HG03196 (cell line): ENCODE results near the gene CEACAM3.
"Not testable (repeated sequence)": the region's sequence is repeated elsewhere in the genome, so short reads cannot be mapped to it uniquely, and the experiment has no call there.

ENCODE experiments used
- ATAC-seq: cut with Tn5 transposase; IDR thresholded peaks from one replicate; pipeline ENCODE4 v1.9.1; 2021; ENCODE audit not compliant: unreplicated experiment

The CEACAM3 gene

GRCh38 chr19:41796362-41796761 is at the start of gene CEACAM3:
Gene CEACAM3 (plus strand): TSS chr19:41796587. CDS start chr19:41796678, 91 bp downstream.
- ATAC-seq, result no peak

DNA sequence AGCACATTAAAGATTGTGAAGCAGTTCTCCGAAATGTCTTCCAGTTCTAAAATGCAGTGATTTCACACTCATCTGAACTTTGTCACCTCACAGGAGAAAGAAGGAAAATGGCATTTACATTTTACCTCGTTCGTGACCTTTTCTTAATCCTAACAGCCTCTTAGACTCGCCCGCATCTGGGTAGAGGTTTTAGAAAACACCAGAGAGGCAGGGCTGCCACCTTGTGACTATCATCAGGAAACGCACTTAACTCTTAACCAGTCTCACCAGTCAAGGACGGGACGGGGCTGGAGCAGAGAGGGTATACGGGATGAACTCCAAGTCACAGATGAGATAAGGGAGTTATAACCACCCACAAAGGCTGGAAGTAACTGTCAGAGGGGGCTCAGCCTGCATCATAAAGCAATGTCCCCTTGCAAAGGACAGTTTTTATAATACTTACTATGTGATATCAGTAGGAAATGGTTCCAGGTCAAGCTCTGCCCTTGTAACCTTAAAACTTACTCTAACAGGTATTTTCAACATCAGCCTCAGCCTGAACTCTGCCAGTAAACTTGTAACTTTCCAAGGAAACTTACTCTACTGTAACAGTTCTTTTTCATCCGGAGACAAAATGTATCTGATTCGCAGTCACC is 49.7 kb upstream of the CEACAM3 start:
- ATAC-seq, result no peak

DNA sequence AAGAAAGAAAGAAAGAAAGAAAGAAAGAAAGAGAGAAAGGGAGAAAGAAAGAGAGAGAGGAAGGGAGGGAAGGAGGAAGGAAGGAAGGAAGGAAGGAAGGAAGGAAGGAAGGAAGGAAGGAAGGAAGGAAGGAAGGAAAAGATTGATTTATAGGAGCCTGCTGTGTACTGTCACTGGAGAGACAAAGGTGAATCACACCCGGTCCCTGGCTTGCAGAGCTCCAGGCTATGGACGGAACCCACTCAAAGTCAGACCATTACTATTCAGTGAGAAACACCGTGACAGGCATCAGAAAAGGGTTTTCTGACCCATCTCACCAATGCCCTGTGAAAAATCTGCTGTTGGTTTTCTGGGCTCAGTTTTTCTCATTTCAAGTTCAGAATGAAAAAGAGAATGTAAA is 48.4 kb upstream of the CEACAM3 start:
- no peak for ATAC-seq

- not testable (repeated sequence) for ATAC-seq
These were observed 45.9 kb upstream of the CEACAM3 start for GRCh38 chr19:41750248-41751134.

DNA sequence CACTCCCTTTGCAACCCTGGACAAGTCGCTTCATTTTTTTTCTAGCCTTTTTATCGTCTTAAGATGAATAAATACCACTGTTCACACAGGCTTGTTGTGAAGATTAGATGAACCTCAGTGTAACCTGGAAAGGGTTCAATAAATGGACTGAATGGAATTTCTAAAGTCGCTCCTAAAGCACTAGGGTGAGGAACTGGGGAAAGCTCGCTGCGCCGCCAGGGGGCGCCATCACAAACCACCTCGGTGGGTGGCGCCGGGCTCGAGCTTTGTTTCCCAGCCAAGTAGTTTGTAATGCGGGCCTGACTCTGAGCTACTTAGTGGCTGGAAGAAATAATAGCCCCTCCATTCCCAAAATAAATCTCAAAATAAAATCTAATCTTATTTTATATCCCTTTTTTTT is 43.2 kb upstream of the CEACAM3 start:
- ATAC-seq, result no peak

GRCh38 chr19:41753936-41754529 is 42.4 kb upstream of the CEACAM3 start:
- no peak for ATAC-seq

GRCh38 chr19:41755328-41755913 is 41.0 kb upstream of the CEACAM3 start, which contains the start of gene CEACAM6:
Gene CEACAM6 (plus strand): TSS chr19:41755530. CDS start chr19:41755639, 109 bp downstream.
- ATAC-seq, result no peak

GRCh38 chr19:41758846-41759245 is 37.5 kb upstream of the CEACAM3 start:
- ATAC-seq, result no peak

DNA sequence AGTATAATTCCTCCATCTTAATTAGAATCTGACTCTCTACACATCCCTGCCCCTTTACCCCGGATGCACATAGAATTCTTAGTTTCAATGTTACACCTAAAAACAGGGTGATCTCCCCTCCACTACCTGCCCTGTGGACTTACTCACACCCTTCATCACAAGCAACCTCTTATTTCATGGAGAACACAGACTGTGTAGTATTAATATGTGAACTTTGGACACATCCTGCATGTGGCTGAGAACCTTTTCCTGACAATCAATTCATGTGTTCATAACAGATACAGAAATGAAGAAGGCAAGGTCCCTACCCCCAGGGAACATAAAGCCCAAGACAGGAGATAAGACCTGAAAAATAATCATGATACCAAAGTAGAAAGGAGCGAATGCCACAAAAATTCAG is 29.3 kb upstream of the CEACAM3 start:
- ATAC-seq, result no peak

GRCh38 chr19:41768105-41768504 is 28.3 kb upstream of the CEACAM3 start:
- ATAC-seq, result not testable (repeated sequence)

- ATAC-seq, result no peak
These were observed 26.8 kb upstream of the CEACAM3 start for GRCh38 chr19:41769608-41770007.

DNA sequence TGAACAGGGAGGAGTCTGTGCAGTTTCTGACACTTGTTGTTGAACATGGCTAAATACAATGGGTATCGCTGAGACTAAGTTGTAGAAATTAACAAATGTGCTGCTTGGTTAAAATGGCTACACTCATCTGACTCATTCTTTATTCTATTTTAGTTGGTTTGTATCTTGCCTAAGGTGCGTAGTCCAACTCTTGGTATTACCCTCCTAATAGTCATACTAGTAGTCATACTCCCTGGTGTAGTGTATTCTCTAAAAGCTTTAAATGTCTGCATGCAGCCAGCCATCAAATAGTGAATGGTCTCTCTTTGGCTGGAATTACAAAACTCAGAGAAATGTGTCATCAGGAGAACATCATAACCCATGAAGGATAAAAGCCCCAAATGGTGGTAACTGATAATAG is 25.0 kb upstream of the CEACAM3 start:
- no peak for ATAC-seq

DNA sequence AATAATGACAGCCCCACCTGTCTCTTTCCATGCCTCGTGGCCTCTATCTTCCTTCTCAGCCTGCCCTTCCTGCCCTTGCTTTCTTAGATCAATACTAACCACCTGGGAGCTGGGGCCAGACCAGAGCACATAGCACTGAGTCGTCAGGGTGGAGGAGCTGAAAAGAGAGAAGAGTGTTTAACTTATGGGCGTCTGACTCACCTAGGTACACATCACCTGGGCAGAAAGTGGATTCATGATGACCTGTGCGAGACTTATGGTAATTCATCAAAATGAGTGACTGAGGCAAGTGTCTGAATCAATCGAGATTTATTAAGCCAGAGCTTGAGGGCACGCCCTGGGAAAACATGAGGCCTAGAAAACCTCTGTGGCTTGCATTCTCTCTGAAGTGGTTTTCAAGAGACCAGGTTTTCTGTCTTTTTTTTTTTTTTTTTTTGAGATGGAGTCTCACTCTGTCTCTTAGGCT is 21.8 kb upstream of the CEACAM3 start:
- ATAC-seq, result no peak

DNA sequence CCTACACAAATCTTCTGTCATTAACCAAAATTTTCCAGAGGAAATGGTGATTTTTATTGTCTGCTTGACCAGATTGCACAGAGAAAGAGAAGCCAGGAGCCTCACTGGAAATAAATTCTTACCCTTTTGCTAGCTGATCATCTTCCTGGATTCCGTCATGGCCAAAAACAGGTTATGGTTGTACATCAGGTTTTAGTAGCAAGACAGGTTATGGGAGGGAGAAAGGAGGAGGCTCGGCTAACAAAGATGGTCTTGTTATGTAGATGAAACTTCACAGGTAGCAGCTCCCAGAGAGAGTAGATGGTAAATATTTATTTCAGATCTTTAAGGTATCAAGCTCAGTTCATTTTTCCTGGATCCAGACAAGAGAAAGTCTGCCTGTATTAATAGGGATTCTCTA is 19.7 kb upstream of the CEACAM3 start:
- no peak for ATAC-seq

- ATAC-seq, result no peak
These were observed 12.8 kb upstream of the CEACAM3 start for GRCh38 chr19:41783612-41784011.

- no peak for ATAC-seq
These were observed 12.1 kb upstream of the CEACAM3 start for GRCh38 chr19:41784312-41784711.

GRCh38 chr19:41784743-41785142 is 11.6 kb upstream of the CEACAM3 start:
- no peak for ATAC-seq

DNA sequence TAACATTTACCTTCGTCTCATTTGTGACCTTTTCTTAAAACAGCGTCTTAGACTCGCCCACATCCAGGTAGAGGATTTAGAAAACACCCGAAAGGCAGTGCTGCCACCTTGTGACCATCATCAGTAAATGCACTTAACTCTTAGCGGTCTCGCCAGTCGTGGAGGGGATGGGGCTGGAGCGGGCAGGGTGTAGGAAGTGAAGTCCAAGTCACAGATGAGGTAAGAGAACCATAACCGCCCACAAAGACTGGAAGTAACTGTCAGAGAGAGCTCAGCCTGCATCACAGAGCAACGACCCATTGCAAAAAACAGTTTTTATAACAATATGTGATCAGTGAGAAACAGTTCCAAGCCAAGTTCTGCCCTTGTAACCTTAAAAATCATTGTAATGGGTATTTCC is 10.7 kb upstream of the CEACAM3 start:
- ATAC-seq, result no peak

DNA sequence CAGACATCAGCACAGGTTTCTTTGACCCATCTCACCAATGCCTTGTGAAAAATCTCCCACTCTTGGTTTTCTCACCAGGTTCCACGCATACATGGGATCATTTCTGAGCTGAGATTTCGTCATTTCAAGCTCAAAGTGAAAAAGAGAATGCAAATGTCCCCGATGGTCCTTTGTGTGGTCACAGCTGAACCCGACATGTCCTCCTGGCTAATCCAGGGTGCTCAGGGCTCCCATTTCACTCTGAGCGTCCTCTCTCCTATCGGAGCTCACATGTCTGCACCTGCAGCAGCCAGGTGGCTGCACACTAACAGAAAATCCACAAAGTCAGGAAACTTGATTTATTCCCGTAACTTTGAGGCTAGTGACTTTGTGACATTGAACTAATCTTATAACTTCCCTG is 9.3 kb upstream of the CEACAM3 start:
- no peak for ATAC-seq

- not testable (repeated sequence) for ATAC-seq
These were observed 7.9 kb upstream of the CEACAM3 start for GRCh38 chr19:41788518-41788917.

DNA sequence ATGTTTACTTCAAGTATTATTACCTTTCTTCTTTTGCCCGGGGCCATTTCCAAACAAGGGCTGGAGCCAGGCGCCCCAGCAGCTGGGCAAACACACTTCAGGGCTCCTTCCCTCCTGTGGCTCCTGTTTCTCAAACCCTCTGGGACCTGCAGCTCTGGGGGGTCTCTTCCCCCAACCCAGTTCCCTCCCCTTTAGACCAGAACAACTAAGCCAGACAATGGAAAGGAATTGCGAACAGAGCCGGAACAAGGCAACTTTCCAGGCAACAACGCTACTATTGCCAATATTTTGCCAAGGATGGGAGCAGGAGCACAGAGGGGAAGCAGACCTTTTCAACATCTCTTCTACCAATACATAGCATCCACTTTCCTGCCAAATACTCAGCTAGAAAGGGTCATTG is 7.3 kb upstream of the CEACAM3 start:
- ATAC-seq, result not testable (repeated sequence)
